MCF 10A (cell line): Measurements from ENCODE around the gene TIPARP. TPM values are rescaled to one million over a fixed set of nuclear protein-coding genes. Genes with fewer than 3 reads are reported as not detected.
"Not testable (repeated sequence)": the region's sequence is repeated elsewhere in the genome, so short reads cannot be mapped to it uniquely, and the experiment has no call there.

Source experiments
- BruUV-seq: library from RNA; stranded (reverse); fragments of 400-500 nt; replicated peaks from 2 replicates; lab custom pipeline; 2021; lab: Mats Ljungman, UMichigan
- CTCF ChIA-PET: fragments of 300-600 bp; sonication (Branson Sonifier 250); formaldehyde crosslinking; extraction: SDS; loops from one replicate; lab custom pipeline; 2021; ENCODE audit warnings: antibody characterized with exemption, inconsistent platforms; lab: Yijun Ruan, JAX
- POLR2A ChIA-PET: fragments of 300-600, 350-650 bp; sonication (Branson Sonifier 250); formaldehyde crosslinking; extraction: SDS; loops from one replicate; lab custom pipeline; 2020; ENCODE audit warnings: antibody characterized with exemption, inconsistent platforms; lab: Yijun Ruan, JAX
- DNase-seq: peaks from one replicate; pipeline ENCODE4 v3.0.0-alpha.2; 2018; ENCODE audit not compliant: unreplicated experiment
- H3K27ac Mint-ChIP-seq: one replicate; pipeline ENCODE4 v1.8.0; 2022; ENCODE audit warnings: mild to moderate bottlenecking, low read depth, mixed read lengths; ENCODE audit not compliant: unreplicated experiment
- H3K27me3 Mint-ChIP-seq: one replicate; pipeline ENCODE4 v1.8.0; 2022; ENCODE audit warnings: mixed read lengths; ENCODE audit not compliant: insufficient read depth, unreplicated experiment
- H3K36me3 Mint-ChIP-seq: one replicate; pipeline ENCODE4 v1.8.0; 2022; ENCODE audit warnings: mild to moderate bottlenecking, moderate library complexity, mixed read lengths; ENCODE audit not compliant: insufficient read depth, unreplicated experiment
- H3K4me1 Mint-ChIP-seq: one replicate; pipeline ENCODE4 v1.8.0; 2022; ENCODE audit warnings: mixed read lengths; ENCODE audit not compliant: insufficient read depth, unreplicated experiment
- H3K4me3 Mint-ChIP-seq: one replicate; pipeline ENCODE4 v1.8.0; 2022; ENCODE audit warnings: mild to moderate bottlenecking, moderate library complexity, mixed read lengths; ENCODE audit not compliant: unreplicated experiment
- H3K9me3 Mint-ChIP-seq: one replicate; pipeline ENCODE4 v1.8.0; 2022; ENCODE audit warnings: mixed read lengths; ENCODE audit not compliant: unreplicated experiment
- CTCF ChIP-seq: fragments of 200-600 bp; IDR thresholded peaks from one replicate; pipeline ENCODE4 v1.8.0; 2022; ENCODE audit warnings: antibody characterized with exemption, mild to moderate bottlenecking; ENCODE audit not compliant: unreplicated experiment
- intact Hi-C: fragments of 100-400 bp; cut with micrococcal nuclease; formaldehyde crosslinking; loops from 2 replicates; pipeline ENCODE4 v1.14.1; 2022
- total RNA-seq: library from RNA; stranded (reverse); gene quantifications from 2 replicates; pipeline ENCODE4 v1.2.3, GENCODE V29; 2022

Gene TIPARP
- total RNA-seq, 1 experiment from 2014 or later: 50.0 TPM

DNA sequence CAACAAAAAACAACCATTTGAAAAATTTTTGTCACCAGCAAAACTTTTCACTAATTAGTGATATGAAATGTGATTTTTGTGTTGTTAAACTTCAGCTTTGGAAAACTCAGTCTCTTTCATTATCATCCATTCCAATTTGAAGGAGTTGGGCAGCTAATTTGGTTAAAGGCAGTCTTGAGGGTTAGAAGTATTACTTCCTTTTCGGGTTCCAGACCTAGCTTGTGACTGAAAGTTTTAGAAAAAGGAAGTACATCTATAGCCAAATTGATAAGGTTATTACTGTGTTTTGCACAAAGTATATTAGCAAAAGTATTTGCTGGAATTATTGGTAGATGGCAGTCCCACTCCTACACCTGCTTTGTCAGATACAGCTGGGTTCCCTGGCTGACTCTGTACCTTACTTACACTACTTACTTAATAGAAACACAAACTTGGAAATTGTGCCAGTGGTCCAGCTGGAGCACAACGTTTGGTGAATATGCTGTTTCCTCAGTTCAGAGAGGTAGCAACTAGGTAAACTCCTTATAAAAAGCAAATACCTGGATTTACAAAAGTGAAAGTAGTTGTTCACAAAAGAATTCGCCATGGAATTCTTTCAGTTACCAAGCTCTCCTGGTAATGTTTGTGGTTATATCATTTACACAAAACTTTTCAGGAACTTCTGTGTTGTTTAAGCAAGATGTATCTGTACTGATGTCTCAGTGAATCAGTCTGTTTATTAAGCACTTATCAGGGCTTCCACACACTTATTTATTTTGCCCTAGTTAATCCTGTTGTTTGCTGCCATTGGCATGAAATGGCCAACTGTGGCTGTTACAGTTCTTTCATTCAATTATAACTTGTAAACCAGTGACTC is 31.6 kb downstream of the TIPARP start:
- intact Hi-C loops: no loop called here
- no TSS peak for BruUV-seq
- Mint-ChIP-seq H3K4me3 (no peak overlapping the region), H3K4me1 (peaks cover 8% of the 10 kb centered on the region), H3K27ac (peak overlapping the region; percentile 31), H3K9me3 (no peaks in the 10 kb centered on the region), H3K27me3 (no peaks in the 10 kb centered on the region), H3K36me3 (peaks cover 95% of the 10 kb centered on the region)
- TF ChIP-seq CTCF: no peak
- POLR2A ChIA-PET: interaction anchor here (0.7 to 1.7 kb wide), 11 partner anchors 8 to 383 kb away, joined by 3 to 7 read pairs (median 3); partner anchors contain the start of gene SSR3
- CTCF ChIA-PET: interaction anchor here (0.7 to 0.9 kb wide), 2 partner anchors 375 to 696 kb away, joined by 3 to 4 read pairs; no protein-coding TSS in a partner anchor
- no peak for DNase-seq

GRCh38 chr3:156707588-156707987 is 33.2 kb downstream of the TIPARP start:
- ChIA-PET POLR2A (interaction anchor here (0.8 to 1.1 kb wide), 2 partner anchors 29 to 31 kb away, joined by 3 to 4 read pairs; no protein-coding TSS in a partner anchor), CTCF (no interaction called here)
- no peaks in the 10 kb centered on the region for H3K27me3 Mint-ChIP-seq
- intact Hi-C loops: no loop called here
- no peak overlapping the region for H3K4me3 Mint-ChIP-seq
- no peak for TF ChIP-seq CTCF
- DNase-seq: no peak
- H3K36me3 Mint-ChIP-seq: peaks cover 90% of the 10 kb centered on the region
- H3K27ac Mint-ChIP-seq: no peak overlapping the region
- no TSS peak for BruUV-seq
- no peaks in the 10 kb centered on the region for H3K9me3 Mint-ChIP-seq
- H3K4me1 Mint-ChIP-seq: peaks cover 8% of the 10 kb centered on the region

DNA sequence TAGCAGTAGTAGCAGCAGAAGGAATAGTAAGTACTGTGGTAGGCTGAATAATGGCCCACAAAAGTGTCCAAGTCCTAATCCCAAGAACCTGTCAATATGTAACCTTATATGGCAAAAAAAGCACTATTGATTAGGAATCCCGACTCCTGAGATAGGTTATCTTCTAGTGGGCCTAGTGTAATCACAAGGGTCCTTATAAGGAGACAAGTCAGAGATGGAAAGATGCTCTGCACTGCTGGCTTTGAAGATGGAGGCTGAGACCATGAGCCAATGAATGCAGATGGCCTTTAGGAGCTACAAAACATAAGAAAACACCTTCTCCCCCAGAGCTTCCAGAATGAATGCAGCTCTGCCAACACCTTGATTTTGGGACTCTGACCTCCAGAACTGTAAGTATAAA is 36.0 kb downstream of the TIPARP start:
- TF ChIP-seq CTCF: no peak
- no TSS peak for BruUV-seq
- ChIA-PET CTCF (no interaction called here), POLR2A (interaction anchor here (0.6 to 1.3 kb wide), 3 partner anchors 8 to 466 kb away, joined by 3 to 4 read pairs (median 3); no protein-coding TSS in a partner anchor)
- no peak for DNase-seq
- Mint-ChIP-seq H3K36me3 (peaks cover 82% of the 10 kb centered on the region), H3K9me3 (no peaks in the 10 kb centered on the region), H3K27ac (peak overlapping the region; percentile 4), H3K27me3 (no peaks in the 10 kb centered on the region), H3K4me3 (no peak overlapping the region), H3K4me1 (no peaks in the 10 kb centered on the region)
- intact Hi-C loops: no loop called here

- peaks cover 82% of the 10 kb centered on the region for H3K36me3 Mint-ChIP-seq
- no peak overlapping the region for H3K4me3 Mint-ChIP-seq
- no peaks in the 10 kb centered on the region for H3K9me3 Mint-ChIP-seq
- H3K4me1 Mint-ChIP-seq: no peaks in the 10 kb centered on the region
- ChIA-PET POLR2A (interaction anchor here (0.6 to 1.3 kb wide), 3 partner anchors 8 to 465 kb away, joined by 3 to 4 read pairs (median 3); no protein-coding TSS in a partner anchor), CTCF (no interaction called here)
- TF ChIP-seq CTCF: no peak
- no TSS peak for BruUV-seq
- intact Hi-C loops: no loop called here
- no peaks in the 10 kb centered on the region for H3K27me3 Mint-ChIP-seq
- no peak for DNase-seq
- no peak overlapping the region for H3K27ac Mint-ChIP-seq
These were observed 36.7 kb downstream of the TIPARP start for GRCh38 chr3:156711113-156711512.

- DNase-seq, POLR2A ChIA-PET, BruUV-seq, H3K4me1 Mint-ChIP-seq, H3K4me3 Mint-ChIP-seq, H3K9me3 Mint-ChIP-seq, H3K27ac Mint-ChIP-seq, intact Hi-C loops, CTCF ChIA-PET, H3K27me3 Mint-ChIP-seq: not testable (repeated sequence)
- H3K36me3 Mint-ChIP-seq: peaks cover 82% of the 10 kb centered on the region
These were observed 37.6 kb downstream of the TIPARP start for GRCh38 chr3:156711944-156712343.
